GM21717 (cell line): Measurements from ENCODE around the gene UBE2K.
"Not testable (repeated sequence)": the region's sequence is repeated elsewhere in the genome, so short reads cannot be mapped to it uniquely, and the experiment has no call there.

ENCODE experiments used
- ATAC-seq: cut with Tn5 transposase; IDR thresholded peaks from one replicate; pipeline ENCODE4 v1.9.1; 2021; ENCODE audit warnings: mild to moderate bottlenecking, moderate library complexity; ENCODE audit not compliant: unreplicated experiment

The UBE2K gene

GRCh38 chr4:39792529-39792928 is 94.6 kb downstream of the UBE2K start:
- ATAC-seq = no peak

GRCh38 chr4:39792976-39793375 is 95.0 kb downstream of the UBE2K start:
- not testable (repeated sequence) for ATAC-seq

DNA sequence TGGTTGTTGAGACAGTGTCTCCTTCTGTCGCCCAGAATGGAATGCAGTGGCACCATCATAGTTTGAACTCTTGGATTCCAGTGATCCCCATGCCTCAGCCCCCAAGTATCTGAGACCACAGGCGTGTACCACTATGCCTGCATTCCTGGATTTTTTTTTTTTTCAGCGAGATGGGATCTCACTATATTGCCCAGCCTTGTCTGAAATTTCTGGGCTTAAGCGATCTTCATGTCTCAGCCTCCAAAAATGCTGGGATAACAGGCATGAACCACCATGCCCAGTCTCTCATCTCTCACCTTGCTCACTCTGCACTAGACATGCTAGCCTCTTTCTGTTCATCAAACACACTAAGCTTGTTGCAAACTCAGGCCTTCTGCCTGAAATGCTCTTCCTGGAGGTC is 104.1 kb downstream of the UBE2K start:
- ATAC-seq = no peak

GRCh38 chr4:39808231-39808749 is 110.4 kb downstream of the UBE2K start:
- ATAC-seq = no peak

GRCh38 chr4:39812500-39812899 is 114.6 kb downstream of the UBE2K start:
- no peak for ATAC-seq

DNA sequence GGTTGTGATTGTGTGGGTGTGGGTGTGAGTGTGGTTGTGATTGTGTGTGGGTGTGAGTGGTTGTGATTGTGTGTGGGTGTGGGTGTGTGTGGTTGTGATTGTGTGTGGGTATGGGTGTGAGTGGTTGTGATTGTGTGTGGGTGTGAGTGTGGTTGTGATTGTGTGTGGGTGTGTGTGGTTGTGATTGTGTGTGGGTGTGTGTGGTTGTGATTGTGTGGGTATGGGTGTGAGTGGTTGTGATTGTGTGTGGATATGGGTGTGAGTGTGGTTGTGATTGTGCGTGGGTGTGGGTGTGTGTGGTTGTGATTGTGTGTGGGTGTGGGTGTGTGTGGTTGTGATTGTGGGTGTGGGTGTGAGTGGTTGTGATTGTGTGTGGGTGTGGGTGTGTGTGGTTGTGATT is 115.1 kb downstream of the UBE2K start:
- not testable (repeated sequence) for ATAC-seq

GRCh38 chr4:39813761-39814160 is 115.8 kb downstream of the UBE2K start:
- ATAC-seq = not testable (repeated sequence)

GRCh38 chr4:39814403-39815185 is 116.7 kb downstream of the UBE2K start:
- no peak for ATAC-seq

DNA sequence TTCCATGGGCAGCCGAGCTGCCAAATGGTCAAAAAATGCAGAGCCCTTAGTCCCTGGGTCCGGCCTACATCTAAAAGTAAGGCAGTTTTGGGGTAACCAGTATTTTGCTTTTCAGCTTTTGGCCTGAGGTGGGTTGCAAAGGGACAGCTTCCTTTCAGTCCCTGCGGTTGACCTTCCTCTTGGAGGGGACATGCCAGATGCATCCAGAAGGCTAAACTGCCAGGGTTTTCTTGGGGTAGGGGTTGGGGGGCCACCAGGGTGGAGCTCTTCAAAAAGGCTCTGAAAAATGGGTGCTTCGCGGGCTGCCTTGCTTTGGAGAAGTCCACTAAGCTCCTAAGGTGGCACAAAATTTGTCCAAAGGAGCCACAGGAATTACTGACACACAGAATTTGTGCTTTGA is 120.7 kb downstream of the UBE2K start:
- ATAC-seq = no peak

GRCh38 chr4:39820186-39820585 is 122.2 kb downstream of the UBE2K start:
- no peak for ATAC-seq

- no peak for ATAC-seq
Observed at GRCh38 chr4:39821951-39822350, 124.0 kb downstream of the UBE2K start.

DNA sequence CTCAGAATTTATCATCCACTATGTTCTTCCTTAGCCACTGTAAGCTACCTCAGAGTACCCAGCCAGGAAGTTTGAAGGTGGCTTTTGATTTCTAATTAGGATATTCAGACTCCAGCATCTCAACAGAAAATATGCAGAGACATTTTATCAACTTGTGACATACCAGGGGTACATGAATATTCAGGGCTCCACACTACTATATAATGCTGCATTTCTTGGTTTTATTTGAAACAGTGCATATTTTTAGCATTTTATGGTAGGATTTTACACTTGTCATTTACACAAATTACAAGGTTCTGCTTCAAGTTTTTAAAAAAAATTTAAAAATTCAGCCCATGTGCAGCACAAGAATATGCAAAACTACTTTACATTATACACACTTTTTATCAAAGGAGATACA is 124.7 kb downstream of the UBE2K start:
- ATAC-seq = no peak

- ATAC-seq = no peak
Observed at GRCh38 chr4:39823191-39823590, 125.3 kb downstream of the UBE2K start.

DNA sequence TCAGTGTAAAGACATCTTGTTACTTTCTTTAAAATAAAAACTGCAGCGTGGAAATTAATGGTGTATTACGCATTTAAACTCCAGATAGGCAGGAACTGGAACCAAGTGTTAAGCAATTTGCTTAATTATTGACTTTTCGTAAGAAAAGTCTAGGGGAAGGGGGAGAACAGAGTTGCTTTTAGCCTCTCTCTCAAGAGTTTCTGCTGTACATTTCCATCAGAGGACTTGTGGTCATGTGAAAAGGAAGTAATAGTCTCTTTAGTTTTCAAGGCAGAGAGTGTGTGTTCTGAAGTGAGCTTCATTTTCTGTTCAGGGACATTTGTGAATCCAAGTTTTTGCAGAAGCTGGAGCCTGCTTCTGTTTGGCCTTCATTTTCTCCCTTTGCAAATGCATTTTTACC is 127.2 kb downstream of the UBE2K start:
- ATAC-seq = no peak

DNA sequence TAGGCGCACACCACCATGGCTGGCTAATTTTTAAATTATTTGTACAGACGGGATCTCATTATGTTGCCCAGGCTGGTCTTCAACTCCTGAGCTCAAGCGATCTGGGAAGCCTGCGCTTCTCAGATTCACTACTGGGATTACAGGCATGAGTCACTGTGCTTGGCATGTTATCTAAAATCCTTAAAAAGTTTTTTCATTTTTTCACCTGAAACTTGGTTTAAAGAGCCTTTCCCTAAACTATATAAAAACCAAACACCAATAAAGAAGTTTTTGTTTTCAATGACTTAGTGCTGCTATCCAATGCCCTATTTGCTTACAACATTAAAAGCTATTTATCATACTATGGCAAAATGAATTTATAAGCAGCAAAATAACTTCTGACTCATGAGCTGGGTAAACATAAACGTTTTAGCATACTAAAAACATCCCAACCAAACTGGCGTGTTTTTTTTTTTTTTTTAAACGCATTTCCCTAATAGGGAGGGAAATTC is 127.8 kb downstream of the UBE2K start:
- ATAC-seq = no peak
